Upper lobe of right lung (tissue), 1 donor: ENCODE data around the gene FMNL3. TPM values are rescaled to one million over a fixed set of nuclear protein-coding genes. Genes with fewer than 3 reads are reported as not detected.

Experiments used
- ATAC-seq: fragments of 200-7000 bp; cut with Tn5 transposase; one replicate; pipeline ENCODE4 v1.9.1; 2020; ENCODE audit warnings: mild to moderate bottlenecking, moderate library complexity
- DNase-seq: peaks from one replicate; pipeline ENCODE4 v3.0.0-alpha.2; 2020
- H3K27ac ChIP-seq: fragments of 200-600 bp; one replicate; pipeline ENCODE4 v1.8.0; 2022
- H3K27me3 ChIP-seq: fragments of 200-600 bp; one replicate; pipeline ENCODE4 v1.8.0; 2022; ENCODE audit warnings: mild to moderate bottlenecking
- H3K36me3 ChIP-seq: fragments of 200-600 bp; one replicate; pipeline ENCODE4 v1.8.0; 2022
- H3K4me1 ChIP-seq: fragments of 200-600 bp; one replicate; pipeline ENCODE4 v1.8.0; 2022
- H3K4me3 ChIP-seq: fragments of 200-600 bp; one replicate; pipeline ENCODE4 v1.8.0; 2022; ENCODE audit warnings: mild to moderate bottlenecking
- H3K9me3 ChIP-seq: fragments of 200-600 bp; one replicate; pipeline ENCODE4 v1.8.0; 2022
- intact Hi-C: fragments of 100-400 bp; cut with DNase I; formaldehyde crosslinking; loops from one replicate; pipeline ENCODE4 v1.11.0; 2022
- total RNA-seq: library from RNA; stranded (reverse); fragmentation: NEBNext Ultra II Directional; extraction: Animal tissue kit (Norgen Biotek cat#: 25700); gene quantifications from one replicate; pipeline ENCODE4 v1.2.1, GENCODE V29; 2021
- TF ChIP-seq, protein P1 (sequence below): fragments of 200-600 bp; IDR thresholded peaks from one replicate; pipeline ENCODE4 v1.8.0; 2022; ENCODE audit warnings: antibody characterized with exemption
- donor health status: DM: no; HTN: yes; CAD: no; lungs with severe emphysema.

Gene FMNL3
- total RNA-seq, 1 donor from 2014 or later, result 40.3 TPM

DNA sequence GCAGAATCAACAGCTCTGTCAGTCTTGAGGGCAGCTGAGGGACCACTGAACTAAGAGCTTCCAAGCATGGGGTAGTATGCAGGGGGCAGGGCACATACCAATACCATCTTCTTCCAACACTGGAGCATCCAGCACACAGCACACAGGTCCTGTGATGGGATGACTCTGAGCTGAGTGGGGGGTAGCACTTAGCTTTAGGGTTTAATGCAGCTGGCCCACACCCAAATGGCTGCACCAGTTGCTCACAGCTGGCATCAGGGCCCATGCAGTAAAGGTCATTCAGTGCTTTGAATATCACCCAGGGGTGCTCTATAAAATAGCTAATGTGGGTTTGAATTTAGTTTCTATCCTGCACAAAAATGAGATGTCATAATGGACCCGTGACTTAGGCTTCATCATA lies 103.5 kb downstream of the FMNL3 start:
- H3K27me3 ChIP-seq, result no peaks in the 10 kb centered on the region
- H3K4me1 ChIP-seq, result no peaks in the 10 kb centered on the region
- H3K27ac ChIP-seq, result no peak overlapping the region
- ATAC-seq (no peak), DNase-seq (no peak)
- no peaks in the 10 kb centered on the region for H3K36me3 ChIP-seq
- intact Hi-C loops, result no loop called here
- no peak overlapping the region for H3K4me3 ChIP-seq
- H3K9me3 ChIP-seq, result no peaks in the 10 kb centered on the region
- TF ChIP-seq, protein P1, sequence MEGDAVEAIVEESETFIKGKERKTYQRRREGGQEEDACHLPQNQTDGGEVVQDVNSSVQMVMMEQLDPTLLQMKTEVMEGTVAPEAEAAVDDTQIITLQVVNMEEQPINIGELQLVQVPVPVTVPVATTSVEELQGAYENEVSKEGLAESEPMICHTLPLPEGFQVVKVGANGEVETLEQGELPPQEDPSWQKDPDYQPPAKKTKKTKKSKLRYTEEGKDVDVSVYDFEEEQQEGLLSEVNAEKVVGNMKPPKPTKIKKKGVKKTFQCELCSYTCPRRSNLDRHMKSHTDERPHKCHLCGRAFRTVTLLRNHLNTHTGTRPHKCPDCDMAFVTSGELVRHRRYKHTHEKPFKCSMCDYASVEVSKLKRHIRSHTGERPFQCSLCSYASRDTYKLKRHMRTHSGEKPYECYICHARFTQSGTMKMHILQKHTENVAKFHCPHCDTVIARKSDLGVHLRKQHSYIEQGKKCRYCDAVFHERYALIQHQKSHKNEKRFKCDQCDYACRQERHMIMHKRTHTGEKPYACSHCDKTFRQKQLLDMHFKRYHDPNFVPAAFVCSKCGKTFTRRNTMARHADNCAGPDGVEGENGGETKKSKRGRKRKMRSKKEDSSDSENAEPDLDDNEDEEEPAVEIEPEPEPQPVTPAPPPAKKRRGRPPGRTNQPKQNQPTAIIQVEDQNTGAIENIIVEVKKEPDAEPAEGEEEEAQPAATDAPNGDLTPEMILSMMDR, result no peak

DNA sequence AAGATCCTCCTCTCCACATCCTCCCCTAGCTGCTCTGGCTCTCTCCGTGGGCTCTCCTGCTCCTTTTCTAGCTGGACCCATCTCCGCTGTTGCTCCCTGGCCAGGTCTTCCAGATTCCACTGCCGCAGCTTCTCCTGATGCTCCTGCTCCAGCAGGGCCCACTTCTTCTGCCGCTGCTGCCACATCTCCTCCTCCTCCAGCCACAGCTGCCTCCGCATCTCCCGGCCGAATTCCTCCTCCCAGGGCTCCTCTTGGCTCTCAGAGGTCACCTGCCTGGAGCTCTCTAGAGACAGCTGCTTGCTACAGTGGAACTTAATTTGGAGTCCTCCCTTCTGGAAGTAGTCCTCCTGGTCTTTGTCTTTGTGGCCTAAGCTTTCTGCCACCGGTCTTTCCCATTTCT lies 107.2 kb downstream of the FMNL3 start:
- no peak for DNase-seq
- no peak for ATAC-seq
- no peak overlapping the region for H3K27ac ChIP-seq
- no peak overlapping the region for H3K4me3 ChIP-seq
- intact Hi-C loops, result no loop called here
- no peaks in the 10 kb centered on the region for H3K36me3 ChIP-seq
- no peaks in the 10 kb centered on the region for H3K27me3 ChIP-seq
- no peaks in the 10 kb centered on the region for H3K9me3 ChIP-seq
- no peaks in the 10 kb centered on the region for H3K4me1 ChIP-seq
- TF ChIP-seq, protein P1, result no peak

DNA sequence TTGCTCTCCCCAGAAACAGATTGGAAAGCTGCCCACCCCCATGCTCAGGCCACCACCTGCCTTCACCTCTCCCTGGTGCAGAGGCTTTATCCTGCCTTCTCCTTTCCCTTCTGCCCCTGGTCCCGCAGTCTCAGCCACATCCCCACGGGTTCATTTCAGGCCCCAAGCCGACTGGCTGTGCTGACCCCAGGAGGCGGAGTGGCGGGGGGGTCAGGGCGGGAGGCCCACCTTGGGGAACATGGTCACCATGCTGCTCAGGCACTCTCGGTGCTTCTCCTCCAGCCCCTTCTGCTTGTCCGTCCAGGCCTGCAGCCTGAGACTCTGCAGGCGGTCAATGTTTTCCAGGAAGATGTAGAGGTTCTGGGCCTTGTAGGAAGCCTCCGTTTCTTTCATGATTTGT lies 108.7 kb downstream of the FMNL3 start:
- ATAC-seq (no peak), DNase-seq (no peak)
- Histone ChIP-seq H3K27me3 (no peaks in the 10 kb centered on the region), H3K4me1 (no peaks in the 10 kb centered on the region), H3K4me3 (no peak overlapping the region), H3K27ac (no peak overlapping the region), H3K36me3 (no peaks in the 10 kb centered on the region), H3K9me3 (no peaks in the 10 kb centered on the region)
- intact Hi-C loops, result no loop called here
- TF ChIP-seq, protein P1, result no peak

DNA sequence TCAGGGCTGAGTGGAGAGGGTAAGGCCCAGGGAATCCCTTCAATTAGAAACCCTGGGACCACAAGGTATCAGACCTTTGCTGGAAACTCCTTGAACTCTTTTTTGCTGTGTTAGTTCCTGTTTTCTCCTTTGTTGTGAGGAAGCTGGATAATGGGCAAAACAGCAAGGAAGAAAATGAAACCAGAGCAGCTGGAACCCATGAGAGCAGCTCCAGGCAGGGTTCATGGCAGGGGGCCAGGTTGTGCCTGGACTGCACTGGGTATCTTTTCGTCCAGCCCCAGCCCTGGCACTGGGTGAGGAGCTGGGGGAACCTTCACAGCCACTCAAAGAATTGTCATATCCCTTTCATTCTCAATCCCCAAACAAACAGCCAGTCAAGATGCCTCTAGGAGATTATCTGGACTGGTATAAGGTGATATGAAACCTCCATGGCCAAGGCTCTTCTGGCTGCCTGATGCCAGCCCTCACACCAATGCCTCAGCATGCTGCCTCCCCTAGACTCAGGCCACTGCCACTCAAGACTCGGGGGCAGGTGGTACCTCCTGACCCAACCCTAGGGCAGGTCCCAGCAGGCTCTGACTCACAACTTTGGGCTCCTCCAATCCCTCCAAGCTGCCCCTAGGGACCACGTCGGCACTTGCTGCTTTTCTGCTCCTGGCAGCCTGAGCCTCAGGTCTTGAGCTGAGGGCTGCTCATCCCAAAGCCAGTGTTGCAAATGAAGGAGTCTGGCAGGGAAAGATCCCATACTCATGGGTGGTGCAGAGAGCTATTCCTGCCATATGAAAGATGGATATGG lies 118.3 kb downstream of the FMNL3 start:
- Histone ChIP-seq H3K27me3 (no peaks in the 10 kb centered on the region), H3K4me3 (no peak overlapping the region), H3K36me3 (no peaks in the 10 kb centered on the region), H3K27ac (no peak overlapping the region), H3K4me1 (no peaks in the 10 kb centered on the region), H3K9me3 (no peaks in the 10 kb centered on the region)
- DNase-seq, result no peak
- intact Hi-C loops, result no loop called here
- no peak for ATAC-seq
- TF ChIP-seq, protein P1, result no peak

DNA sequence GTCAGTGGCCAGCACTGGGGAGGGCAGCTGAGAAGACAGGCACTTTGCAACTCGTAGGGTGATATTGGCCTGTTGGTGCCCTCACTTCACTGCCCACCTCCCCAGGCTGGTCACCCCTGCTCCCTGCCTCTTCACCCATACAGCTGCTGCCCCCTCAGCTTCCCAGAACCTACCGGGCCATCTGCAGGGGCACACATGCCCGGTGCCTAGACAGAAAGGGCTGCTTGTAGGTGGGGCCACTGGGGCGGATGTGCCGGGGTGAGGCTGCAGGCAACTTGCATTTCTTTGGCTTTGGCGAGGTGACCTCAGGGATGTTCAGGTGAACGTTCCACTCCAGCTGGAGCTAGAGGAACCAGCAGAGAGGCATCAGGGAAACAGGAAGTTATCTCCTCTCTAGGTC lies 118.9 kb downstream of the FMNL3 start:
- TF ChIP-seq, protein P1, result no peak
- intact Hi-C loops, result no loop called here
- H3K27ac ChIP-seq, result no peak overlapping the region
- no peaks in the 10 kb centered on the region for H3K9me3 ChIP-seq
- ATAC-seq, result no peak
- no peaks in the 10 kb centered on the region for H3K27me3 ChIP-seq
- DNase-seq, result no peak
- H3K4me1 ChIP-seq, result no peaks in the 10 kb centered on the region
- H3K36me3 ChIP-seq, result no peaks in the 10 kb centered on the region
- H3K4me3 ChIP-seq, result no peak overlapping the region
